ENCODE results near the gene SERPINB4. TPM values are rescaled to one million over a fixed set of nuclear protein-coding genes. Genes with fewer than 3 reads are reported as not detected.

SERPINB4 gene
- total RNA-seq, 2 experiments from 2014 or later: not detected

GRCh38 chr18:63590373-63590772 lies 53.7 kb downstream of the SERPINB4 start:
- H3K4me1 ChIP-seq (ENCODE audit: insufficient read depth, low read length, poor library complexity, severe bottlenecking): no peaks in the 10 kb centered on the region
- TF ChIP-seq CTCF (conservative IDR thresholded peaks at IDR 0.05; ENCODE audit: low read length) (no peak), EZH2phosphoT487 (IDR thresholded peaks at IDR 0.05; ENCODE audit: borderline replicate concordance, low read depth, low read length) (no peak)
- intact Hi-C loops (cut with micrococcal nuclease; ENCODE audit: unreplicated experiment): no loop called here
- H3K4me2 ChIP-seq (ENCODE audit: low read length): no peak overlapping the region
- H3K79me2 ChIP-seq (ENCODE audit: insufficient read depth, low read depth, low read length): no peaks in the 10 kb centered on the region
- no TSS peak for BruUV-seq (replicated peaks)
- no peaks in the 10 kb centered on the region for H4K20me1 ChIP-seq (ENCODE audit: insufficient read depth, low read length)
- H3K9me2 ChIP-seq (ENCODE audit: insufficient read depth, low read length): no peaks in the 10 kb centered on the region
- no peak overlapping the region for H3K4me3 ChIP-seq (ENCODE audit: low read depth, low read length, poor library complexity, severe bottlenecking)
- H3K27ac ChIP-seq (ENCODE audit: low read depth, low read length, poor library complexity, severe bottlenecking): no peak overlapping the region
- H2AFZ ChIP-seq (ENCODE audit: low read length): no peak overlapping the region
- ChIA-PET POLR2A (no interaction called here), CTCF (ENCODE audit: unreplicated experiment) (no interaction called here)
- DNase-seq (ENCODE audit: low spot score): no peak
- no peaks in the 10 kb centered on the region for H3K9me3 ChIP-seq (ENCODE audit: low read length)
- no peaks in the 10 kb centered on the region for H3K36me3 ChIP-seq (ENCODE audit: insufficient read depth, low read length)

- TF ChIP-seq CTCF (conservative IDR thresholded peaks at IDR 0.05; ENCODE audit: low read length) (no peak), EZH2phosphoT487 (IDR thresholded peaks at IDR 0.05; ENCODE audit: borderline replicate concordance, low read depth, low read length) (no peak)
- Histone ChIP-seq H3K27ac (ENCODE audit: low read depth, low read length, poor library complexity, severe bottlenecking) (no peak overlapping the region), H3K9me3 (ENCODE audit: low read length) (no peaks in the 10 kb centered on the region), H3K4me2 (ENCODE audit: low read length) (no peak overlapping the region), H3K36me3 (ENCODE audit: insufficient read depth, low read length) (no peaks in the 10 kb centered on the region), H3K79me2 (ENCODE audit: insufficient read depth, low read depth, low read length) (no peaks in the 10 kb centered on the region), H3K4me3 (ENCODE audit: low read depth, low read length, poor library complexity, severe bottlenecking) (no peak overlapping the region), H3K4me1 (ENCODE audit: insufficient read depth, low read length, poor library complexity, severe bottlenecking) (no peaks in the 10 kb centered on the region), H4K20me1 (ENCODE audit: insufficient read depth, low read length) (no peaks in the 10 kb centered on the region), H3K9me2 (ENCODE audit: insufficient read depth, low read length) (no peaks in the 10 kb centered on the region), H2AFZ (ENCODE audit: low read length) (no peak overlapping the region)
- intact Hi-C loops (cut with micrococcal nuclease; ENCODE audit: unreplicated experiment): no loop called here
- DNase-seq (ENCODE audit: low spot score): no peak
- BruUV-seq (replicated peaks): no TSS peak
- POLR2A ChIA-PET: interaction anchor here (0.7 kb wide), 1 partner anchor 227 kb away, joined by 3 read pairs; no protein-coding TSS in a partner anchor
- CTCF ChIA-PET (ENCODE audit: unreplicated experiment): no interaction called here
These were observed 55.1 kb downstream of the SERPINB4 start for GRCh38 chr18:63588909-63589308.

Other genes starting within 250 kb of the SERPINB4 start
- 10.7 and 12.3 TPM in 2 replicates for gene VPS4B, start 221.8 kb downstream of the SERPINB4 start, total RNA-seq (2014; rRNA removed; shearing (Covaris generic))
- gene VPS4B, start 221.8 kb downstream of the SERPINB4 start, total RNA-seq (2022): 22.9 and 26.1 TPM in 2 replicates
- gene SERPINB5, start 167.3 kb downstream of the SERPINB4 start, total RNA-seq (2014; rRNA removed; shearing (Covaris generic)): not detected in 2 replicates
- gene SERPINB5, start 167.3 kb downstream of the SERPINB4 start, total RNA-seq (2022): not detected in 2 replicates
- gene SERPINB12, start 101.9 kb downstream of the SERPINB4 start, total RNA-seq (2014; rRNA removed; shearing (Covaris generic)): not detected in 2 replicates
- gene SERPINB12, start 101.9 kb downstream of the SERPINB4 start, total RNA-seq (2022): not detected in 2 replicates
- gene SERPINB13, start 56.9 kb downstream of the SERPINB4 start, total RNA-seq (2014; rRNA removed; shearing (Covaris generic)): not detected in 2 replicates
- gene SERPINB13, start 56.9 kb downstream of the SERPINB4 start, total RNA-seq (2022): not detected in 2 replicates
- gene SERPINB3, start 17.6 kb upstream of the SERPINB4 start, total RNA-seq (2014; rRNA removed; shearing (Covaris generic)): not detected in 2 replicates
- gene SERPINB3, start 17.6 kb upstream of the SERPINB4 start, total RNA-seq (2022): not detected in 2 replicates
- not detected in 2 replicates for gene SERPINB11, start 58.7 kb upstream of the SERPINB4 start, total RNA-seq (2014; rRNA removed; shearing (Covaris generic))
- not detected in 2 replicates for gene SERPINB11, start 58.7 kb upstream of the SERPINB4 start, total RNA-seq (2022)
- not detected in 2 replicates for gene SERPINB7, start 131.2 kb upstream of the SERPINB4 start, total RNA-seq (2014; rRNA removed; shearing (Covaris generic))
- not detected in 2 replicates for gene SERPINB7, start 131.2 kb upstream of the SERPINB4 start, total RNA-seq (2022)
- gene SERPINB2, start 243.4 kb upstream of the SERPINB4 start, total RNA-seq (2014; rRNA removed; shearing (Covaris generic)): not detected in 2 replicates
- gene SERPINB2, start 243.4 kb upstream of the SERPINB4 start, total RNA-seq (2022): not detected in 2 replicates